IPS-NIHi7 (cell line): ENCODE data around the gene CELSR1.
"Not testable (repeated sequence)": the region's sequence is repeated elsewhere in the genome, so short reads cannot be mapped to it uniquely, and the experiment has no call there.

ENCODE experiments used
- DNase-seq: peaks from one replicate; pipeline ENCODE4 v3.0.0; 2012; ENCODE audit warnings: mixed read lengths; ENCODE audit errors: extremely low spot score

Gene CELSR1

GRCh38 chr22:46514592-46515207, 22.7 kb downstream of the CELSR1 start:
- DNase-seq, result no peak

GRCh38 chr22:46513908-46514550, 23.4 kb downstream of the CELSR1 start:
- no peak for DNase-seq

GRCh38 chr22:46512683-46513082, 24.7 kb downstream of the CELSR1 start:
- DNase-seq, result no peak

GRCh38 chr22:46512039-46512370, 25.4 kb downstream of the CELSR1 start:
- DNase-seq, result no peak

- no peak for DNase-seq
Observed at GRCh38 chr22:46511151-46512038, 26.0 kb downstream of the CELSR1 start.

GRCh38 chr22:46509416-46510089, 27.9 kb downstream of the CELSR1 start:
- DNase-seq, result no peak

- DNase-seq, result no peak
Observed at GRCh38 chr22:46508491-46508999, 28.9 kb downstream of the CELSR1 start.

- no peak for DNase-seq
Observed at GRCh38 chr22:46507451-46508425, 29.7 kb downstream of the CELSR1 start.

- no peak for DNase-seq
Observed at GRCh38 chr22:46504584-46504983, 32.8 kb downstream of the CELSR1 start.

- no peak for DNase-seq
Observed at GRCh38 chr22:46502440-46503175, 34.8 kb downstream of the CELSR1 start.

- no peak for DNase-seq
Observed at GRCh38 chr22:46501701-46502100, 35.7 kb downstream of the CELSR1 start.

- not testable (repeated sequence) for DNase-seq
Observed at GRCh38 chr22:46501265-46501664, 36.2 kb downstream of the CELSR1 start.

- DNase-seq, result peak; percentile 90
Observed at GRCh38 chr22:46500201-46500600, 37.2 kb downstream of the CELSR1 start.

GRCh38 chr22:46499805-46500189, 37.6 kb downstream of the CELSR1 start:
- peak; percentile 7 for DNase-seq

- no peak for DNase-seq
Observed at GRCh38 chr22:46491946-46492345, 45.5 kb downstream of the CELSR1 start.

- DNase-seq, result no peak
Observed at GRCh38 chr22:46490538-46490937, 46.9 kb downstream of the CELSR1 start.

GRCh38 chr22:46486996-46487717, 50.3 kb downstream of the CELSR1 start:
- no peak for DNase-seq

GRCh38 chr22:46484861-46485595, 52.4 kb downstream of the CELSR1 start:
- DNase-seq, result no peak
